ENCODE measurements around the gene FOXQ1. TPM values are rescaled to one million over a fixed set of nuclear protein-coding genes. Genes with fewer than 3 reads are reported as not detected.
A peak's percentile ranks its signal among the peaks of the same experiment; 100 is the strongest.

FOXQ1 gene
- total RNA-seq, 1 donor: 1.3 TPM

GRCh38 chr6:1313767-1314503 is 2.0 kb downstream of the FOXQ1 start:
- no peak for DNase-seq (ENCODE audit: low read depth)
- H3K4me3 ChIP-seq (ENCODE audit: low read depth, low read length): no peak overlapping the region
- TF ChIP-seq CTCF (IDR thresholded peaks at IDR 0.05; ENCODE audit: insufficient read depth, low read length): peak; percentile 45

GRCh38 chr6:1314617-1315016 is 2.7 kb downstream of the FOXQ1 start:
- no peak overlapping the region for H3K4me3 ChIP-seq (ENCODE audit: low read depth, low read length)
- no peak for TF ChIP-seq CTCF (IDR thresholded peaks at IDR 0.05; ENCODE audit: insufficient read depth, low read length)
- DNase-seq (ENCODE audit: low read depth): no peak

- no peak for TF ChIP-seq CTCF (IDR thresholded peaks at IDR 0.05; ENCODE audit: insufficient read depth, low read length)
- H3K4me3 ChIP-seq (ENCODE audit: low read depth, low read length): no peak overlapping the region
- DNase-seq (ENCODE audit: low read depth): no peak
These were observed 3.3 kb downstream of the FOXQ1 start for GRCh38 chr6:1315201-1315559.

GRCh38 chr6:1315560-1316386 is 3.9 kb downstream of the FOXQ1 start:
- no peak for DNase-seq (ENCODE audit: low read depth)
- no peak for TF ChIP-seq CTCF (IDR thresholded peaks at IDR 0.05; ENCODE audit: insufficient read depth, low read length)
- peak overlapping the region; percentile 69 for H3K4me3 ChIP-seq (ENCODE audit: low read depth, low read length)

GRCh38 chr6:1316489-1316971 is 4.6 kb downstream of the FOXQ1 start:
- peak overlapping the region; percentile 69 for H3K4me3 ChIP-seq (ENCODE audit: low read depth, low read length)
- peak; percentile 27 for DNase-seq (ENCODE audit: low read depth)
- TF ChIP-seq CTCF (IDR thresholded peaks at IDR 0.05; ENCODE audit: insufficient read depth, low read length): peak; percentile 11

GRCh38 chr6:1317302-1317815 is 5.5 kb downstream of the FOXQ1 start:
- TF ChIP-seq CTCF (IDR thresholded peaks at IDR 0.05; ENCODE audit: insufficient read depth, low read length): no peak
- DNase-seq (ENCODE audit: low read depth): no peak
- no peak overlapping the region for H3K4me3 ChIP-seq (ENCODE audit: low read depth, low read length)

All from fibroblast of the aortic adventitia (primary cell).